ENCODE results near the gene MAGEA2B.
"Not testable (repeated sequence)": the region's sequence is repeated elsewhere in the genome, so short reads cannot be mapped to it uniquely, and the experiment has no call there.

Gene MAGEA2B

GRCh38 chrX:152713815-152714787 is at the start of gene MAGEA2B:
Gene MAGEA2B, plus strand, starts transcription at chrX:152714628. Its CDS starts 2,479 bp downstream, at chrX:152717107.
- not testable (repeated sequence) for DNase-seq

GRCh38 chrX:152674135-152674534 is 40.3 kb upstream of the MAGEA2B start:
- no peak for DNase-seq

- not testable (repeated sequence) for DNase-seq
Measured at GRCh38 chrX:152674652-152675051, 39.8 kb upstream of the MAGEA2B start.

- DNase-seq: not testable (repeated sequence)
Measured at GRCh38 chrX:152681012-152681411, 33.4 kb upstream of the MAGEA2B start.

- DNase-seq: not testable (repeated sequence)
Measured at GRCh38 chrX:152697952-152698931, 16.2 kb upstream of the MAGEA2B start, which contains the start of gene MAGEA3. Gene MAGEA3, plus strand, starts transcription at chrX:152698794. Its CDS starts 2,039 bp downstream, at chrX:152700833.

- not testable (repeated sequence) for DNase-seq
Measured at GRCh38 chrX:152700390-152700789, 14.0 kb upstream of the MAGEA2B start.

GRCh38 chrX:152706500-152706899 is 7.9 kb upstream of the MAGEA2B start:
- DNase-seq: not testable (repeated sequence)

GRCh38 chrX:152709173-152709572 is 5.3 kb upstream of the MAGEA2B start, which contains the start of gene CSAG2:
Gene CSAG2, minus strand, starts transcription at chrX:152709273. Its CDS starts 161 bp downstream, at chrX:152709112.
- DNase-seq: not testable (repeated sequence)

GRCh38 chrX:152713195-152713594 is 1.2 kb upstream of the MAGEA2B start:
- DNase-seq: not testable (repeated sequence)

GRCh38 chrX:152725409-152725808 is 11.0 kb downstream of the MAGEA2B start:
- no peak for DNase-seq

GRCh38 chrX:152733261-152733975 is 19.0 kb downstream of the MAGEA2B start, which contains the start of the genes CSAG1 and MAGEA12:
Gene CSAG1, minus strand, starts transcription at chrX:152733721. Its CDS starts 1,261 bp downstream, at chrX:152732460.
Gene MAGEA12, plus strand, starts transcription at chrX:152733757. Its CDS starts 2,405 bp downstream, at chrX:152736162.
- no peak for DNase-seq

GRCh38 chrX:152734143-152734858 is 19.9 kb downstream of the MAGEA2B start:
- not testable (repeated sequence) for DNase-seq

- DNase-seq: no peak
Measured at GRCh38 chrX:152735101-152735500, 20.7 kb downstream of the MAGEA2B start.

GRCh38 chrX:152735860-152736511 is 21.6 kb downstream of the MAGEA2B start:
- DNase-seq: no peak

- DNase-seq: not testable (repeated sequence)
Measured at GRCh38 chrX:152736528-152736927, 22.1 kb downstream of the MAGEA2B start.

- no peak for DNase-seq
Measured at GRCh38 chrX:152738560-152738959, 24.1 kb downstream of the MAGEA2B start.

- DNase-seq: not testable (repeated sequence)
Measured at GRCh38 chrX:152753686-152754650, 39.5 kb downstream of the MAGEA2B start, which contains the start of gene MAGEA2. Gene MAGEA2, minus strand, starts transcription at chrX:152753842. Its CDS starts 2,479 bp downstream, at chrX:152751363.

GRCh38 chrX:152754871-152755270 is 40.4 kb downstream of the MAGEA2B start:
- DNase-seq: not testable (repeated sequence)

GRCh38 chrX:152758918-152759317 is 44.5 kb downstream of the MAGEA2B start, which contains the start of gene CSAG3:
Gene CSAG3, plus strand, starts transcription at chrX:152759218.
- not testable (repeated sequence) for DNase-seq

All from NCI-H2171 treated with DMSO at 0.1 percent for 48 hours (cell line).